Measurements from ENCODE around the gene HOXA11. TPM values are rescaled to one million over a fixed set of nuclear protein-coding genes. Genes with fewer than 3 reads are reported as not detected.

Gene HOXA11
- total RNA-seq, 6 donors from 2014 or later: not detected

DNA sequence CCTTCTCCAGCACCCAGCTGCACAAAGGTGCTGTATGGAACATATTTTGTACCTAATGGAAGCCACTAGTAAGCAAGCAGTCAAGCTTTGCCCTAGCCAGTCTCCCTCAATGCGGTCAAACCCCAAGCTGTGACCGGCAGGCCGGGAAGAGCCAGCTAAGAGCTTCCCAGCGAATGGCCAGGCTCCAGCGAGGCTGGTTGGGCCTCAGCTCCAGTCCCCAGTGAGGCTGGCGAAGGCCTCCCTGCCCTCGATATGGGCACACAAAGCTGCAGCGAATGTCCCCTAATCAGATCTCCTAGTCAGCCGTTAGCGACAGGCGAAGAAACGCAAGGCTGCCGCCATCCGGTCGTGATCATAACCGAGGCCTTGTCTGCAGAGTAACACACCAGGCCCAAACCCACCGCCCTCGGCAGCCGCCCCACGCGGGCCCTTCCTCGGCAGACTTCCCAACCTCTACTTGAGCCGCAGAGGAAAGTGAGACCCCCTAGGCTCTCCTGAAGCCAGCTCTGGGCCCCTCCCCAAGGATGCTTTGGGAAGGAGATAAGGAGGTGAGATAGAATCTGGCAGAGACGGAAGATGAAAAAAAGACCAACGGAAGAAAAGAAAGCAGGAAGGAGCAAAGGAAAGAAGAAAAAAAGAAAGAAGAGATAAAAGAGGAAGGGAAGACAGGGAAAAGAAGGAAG lies 16.6 kb downstream of the HOXA11 start:
- Histone ChIP-seq H3K9me3 (peaks cover 0 to 6% (median 0%) of the 10 kb centered on the region in 4 donors), H3K27me3 (peaks cover 4 to 94% (median 74%) of the 10 kb centered on the region in 4 donors), H3K4me1 (peaks cover 13 to 61% (median 50%) of the 10 kb centered on the region in 4 donors), H3K36me3 (no peaks in the 10 kb centered on the region), H3K4me3 (no peak overlapping the region), H3K27ac (no peak overlapping the region)
- TF ChIP-seq, protein P1, sequence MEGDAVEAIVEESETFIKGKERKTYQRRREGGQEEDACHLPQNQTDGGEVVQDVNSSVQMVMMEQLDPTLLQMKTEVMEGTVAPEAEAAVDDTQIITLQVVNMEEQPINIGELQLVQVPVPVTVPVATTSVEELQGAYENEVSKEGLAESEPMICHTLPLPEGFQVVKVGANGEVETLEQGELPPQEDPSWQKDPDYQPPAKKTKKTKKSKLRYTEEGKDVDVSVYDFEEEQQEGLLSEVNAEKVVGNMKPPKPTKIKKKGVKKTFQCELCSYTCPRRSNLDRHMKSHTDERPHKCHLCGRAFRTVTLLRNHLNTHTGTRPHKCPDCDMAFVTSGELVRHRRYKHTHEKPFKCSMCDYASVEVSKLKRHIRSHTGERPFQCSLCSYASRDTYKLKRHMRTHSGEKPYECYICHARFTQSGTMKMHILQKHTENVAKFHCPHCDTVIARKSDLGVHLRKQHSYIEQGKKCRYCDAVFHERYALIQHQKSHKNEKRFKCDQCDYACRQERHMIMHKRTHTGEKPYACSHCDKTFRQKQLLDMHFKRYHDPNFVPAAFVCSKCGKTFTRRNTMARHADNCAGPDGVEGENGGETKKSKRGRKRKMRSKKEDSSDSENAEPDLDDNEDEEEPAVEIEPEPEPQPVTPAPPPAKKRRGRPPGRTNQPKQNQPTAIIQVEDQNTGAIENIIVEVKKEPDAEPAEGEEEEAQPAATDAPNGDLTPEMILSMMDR (IDR thresholded peaks at IDR 0.05): no peak
- 28 to 29% methylated on average over 14 to 21 of the region's 25 CpGs for WGBS, 2 donors
- DNase-seq (peak in 1 of 2 donors; percentile 69), ATAC-seq (ENCODE audit: low FRiP score in 2 of 2) (no peak)

DNA sequence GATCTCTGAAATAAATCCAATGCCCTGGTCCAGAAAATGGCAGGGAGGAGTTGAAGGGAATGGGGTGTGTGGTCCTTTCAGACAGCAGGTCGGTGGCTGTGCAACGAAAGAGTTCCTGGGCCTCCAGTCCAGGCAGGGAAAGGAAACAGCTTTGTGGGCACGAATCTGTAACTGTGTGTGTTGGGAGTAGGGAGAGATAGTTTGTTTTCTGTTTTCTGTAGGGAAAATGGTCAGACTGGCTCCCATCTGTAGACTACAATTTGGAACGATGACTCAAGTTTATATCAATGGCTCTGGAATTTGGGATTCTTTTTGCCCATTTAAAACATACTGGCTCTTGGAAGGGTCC lies 17.1 kb downstream of the HOXA11 start:
- Histone ChIP-seq H3K27ac (no peak overlapping the region), H3K27me3 (peaks cover 4 to 89% (median 69%) of the 10 kb centered on the region in 4 donors), H3K9me3 (peaks cover 0 to 5% (median 0%) of the 10 kb centered on the region in 4 donors), H3K36me3 (no peaks in the 10 kb centered on the region), H3K4me1 (peaks cover 8 to 56% (median 45%) of the 10 kb centered on the region in 4 donors), H3K4me3 (no peak overlapping the region)
- no peak for ATAC-seq (ENCODE audit: low FRiP score in 2 of 2)
- WGBS, 2 donors: 22 to 39% methylated on average over 4 of the region's 4 CpGs
- no peak for DNase-seq
- TF ChIP-seq POLR2AphosphoS5 (IDR thresholded peaks at IDR 0.05): no peak
- TF ChIP-seq, protein P1 (IDR thresholded peaks at IDR 0.05): no peak
- no peak for TF ChIP-seq EP300 (IDR thresholded peaks at IDR 0.05)
- TF ChIP-seq POLR2A (IDR thresholded peaks at IDR 0.05): no peak

DNA sequence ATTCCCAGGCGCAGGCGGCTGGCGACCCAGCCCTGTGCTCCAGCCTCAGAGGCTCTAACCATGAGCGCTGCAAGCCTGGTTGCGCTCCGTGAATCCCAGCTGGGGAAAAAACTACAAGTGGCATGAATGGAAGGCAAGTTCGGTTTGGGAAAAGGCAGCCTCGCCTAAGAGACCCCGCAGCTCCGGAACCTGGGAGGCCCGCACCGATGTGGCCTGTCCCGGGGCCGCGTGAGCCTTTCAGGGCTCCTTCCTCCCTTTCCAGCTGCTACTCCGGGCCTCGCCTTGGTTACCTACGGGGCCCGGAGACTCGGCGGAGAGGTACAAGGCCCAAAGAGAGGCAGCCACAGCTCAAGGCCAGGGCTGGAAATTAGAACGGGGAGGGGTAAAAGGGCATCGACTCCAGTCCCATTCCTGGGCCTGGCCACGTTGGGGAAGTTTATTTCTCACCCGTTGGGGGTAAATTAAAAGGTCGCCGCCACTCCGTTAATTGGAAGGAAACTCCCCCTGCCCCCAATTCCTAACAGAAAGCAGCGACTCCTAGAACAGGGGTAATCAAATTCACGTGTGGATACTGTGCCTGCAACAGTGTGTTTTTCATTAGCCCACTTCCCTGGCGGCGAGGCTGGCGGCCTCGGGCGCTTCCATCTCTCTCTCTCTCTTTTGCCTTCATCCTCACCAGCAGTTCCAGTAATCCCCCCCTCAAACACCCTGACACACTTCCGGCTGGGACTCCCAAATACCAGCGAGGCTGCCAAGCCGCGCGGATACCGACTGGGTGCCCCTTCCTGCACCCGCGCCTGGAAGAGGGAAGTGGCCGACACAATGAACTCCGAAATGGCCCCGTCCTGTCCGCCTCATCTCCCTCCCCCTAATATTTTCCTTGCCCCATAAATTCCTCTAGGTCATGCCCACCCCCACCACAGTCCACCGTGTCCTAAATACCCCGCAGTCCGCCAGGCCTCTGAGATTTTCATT lies 18.2 kb downstream of the HOXA11 start:
- peaks cover 0 to 5% (median 0%) of the 10 kb centered on the region in 4 donors for H3K9me3 ChIP-seq
- peak overlapping the region in 2 of 4 donors; percentile 48 to 49 for H3K4me3 ChIP-seq
- peaks cover 2 to 80% (median 60%) of the 10 kb centered on the region in 4 donors for H3K27me3 ChIP-seq
- H3K4me1 ChIP-seq: peaks cover 6 to 50% (median 38%) of the 10 kb centered on the region in 4 donors
- no peak for ATAC-seq (ENCODE audit: low FRiP score in 2 of 2)
- H3K36me3 ChIP-seq: no peaks in the 10 kb centered on the region
- TF ChIP-seq, protein P1 (IDR thresholded peaks at IDR 0.05): no peak
- no peak for TF ChIP-seq EP300 (IDR thresholded peaks at IDR 0.05)
- DNase-seq: peak in 1 of 2 donors; percentile 56
- WGBS, 2 donors: 11 to 31% methylated on average over 31 to 50 of the region's 50 CpGs
- no peak overlapping the region for H3K27ac ChIP-seq

DNA sequence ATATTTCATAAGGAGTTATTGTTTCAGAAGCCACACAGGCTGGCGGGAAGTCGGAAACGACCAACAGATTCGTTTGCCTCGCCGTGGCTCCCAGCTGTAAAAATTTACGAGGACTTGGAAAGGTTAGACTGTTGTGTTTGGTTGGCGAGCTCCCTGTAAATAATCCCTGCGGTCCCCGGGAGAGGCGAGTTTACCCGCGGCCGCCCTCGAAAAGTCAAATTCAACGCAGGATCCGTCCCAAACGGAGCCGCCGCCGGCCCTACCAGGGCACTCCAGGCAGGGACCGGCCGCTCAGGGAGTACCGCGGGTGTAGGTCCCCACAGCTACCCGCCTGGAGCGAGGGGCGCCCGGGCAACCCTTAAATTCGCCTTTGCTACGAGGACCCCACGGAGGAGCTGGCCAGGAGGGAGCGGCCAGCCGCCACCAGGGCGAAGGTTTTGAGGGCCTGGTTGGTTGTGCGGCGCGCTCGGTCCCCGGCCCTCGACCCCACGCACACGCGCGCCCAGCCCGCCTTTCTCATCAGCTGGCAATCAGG lies 19.0 kb downstream of the HOXA11 start:
- Histone ChIP-seq H3K9me3 (peaks cover 0 to 5% (median 0%) of the 10 kb centered on the region in 4 donors), H3K27ac (no peak overlapping the region), H3K4me1 (peaks cover 5 to 53% (median 42%) of the 10 kb centered on the region in 4 donors), H3K27me3 (peaks cover 2 to 77% (median 55%) of the 10 kb centered on the region in 4 donors), H3K4me3 (peak overlapping the region in 3 of 4 donors; percentile 35 to 49 (median 48)), H3K36me3 (no peaks in the 10 kb centered on the region)
- WGBS, 2 donors: 10 to 19% methylated on average over 13 to 44 of the region's 46 CpGs
- TF ChIP-seq POLR2AphosphoS5 (IDR thresholded peaks at IDR 0.05) (no peak), POLR2A (IDR thresholded peaks at IDR 0.05) (no peak)
- TF ChIP-seq, protein P1 (IDR thresholded peaks at IDR 0.05): no peak
- peak in 1 of 2 donors; percentile 19 for ATAC-seq (ENCODE audit: low FRiP score in 2 of 2)
- DNase-seq: peak in 1 of 2 donors; percentile 80
